ENCODE measurements around the gene ATG16L2.
"Not testable (repeated sequence)": the region's sequence is repeated elsewhere in the genome, so short reads cannot be mapped to it uniquely, and the experiment has no call there.

The ATG16L2 gene

DNA sequence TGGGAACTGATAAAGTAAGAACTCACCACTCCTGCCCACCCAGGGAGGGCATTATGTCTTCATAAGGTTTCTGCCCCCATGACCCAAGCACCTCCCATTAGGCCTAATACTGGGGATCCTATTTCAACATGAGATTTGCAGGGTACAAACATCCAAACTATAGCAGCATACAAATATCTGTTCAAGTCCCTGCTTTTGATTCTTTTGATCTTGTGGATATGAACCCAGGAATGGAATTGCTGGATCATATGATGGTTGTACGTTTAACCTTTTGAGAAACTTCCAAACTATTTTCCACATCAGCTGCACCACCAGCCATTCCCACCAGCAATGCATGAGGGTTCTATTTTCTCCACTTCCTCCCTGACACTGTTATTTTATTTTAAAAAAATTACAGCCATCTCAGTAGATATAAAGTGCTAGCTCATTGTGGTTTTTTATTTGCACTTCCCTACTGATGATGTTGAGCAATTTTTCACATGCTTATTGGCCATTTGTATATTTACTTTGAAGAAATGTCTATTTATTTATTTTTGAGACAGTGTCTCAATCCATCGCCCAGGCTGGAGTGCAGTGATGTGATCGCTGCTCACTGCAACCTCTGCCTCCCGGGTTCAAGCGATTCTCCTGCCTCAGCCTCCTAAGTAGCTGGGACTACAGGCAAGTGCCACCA, 7.1 kb upstream of the ATG16L2 start:
- DNase-seq, result no peak

DNA sequence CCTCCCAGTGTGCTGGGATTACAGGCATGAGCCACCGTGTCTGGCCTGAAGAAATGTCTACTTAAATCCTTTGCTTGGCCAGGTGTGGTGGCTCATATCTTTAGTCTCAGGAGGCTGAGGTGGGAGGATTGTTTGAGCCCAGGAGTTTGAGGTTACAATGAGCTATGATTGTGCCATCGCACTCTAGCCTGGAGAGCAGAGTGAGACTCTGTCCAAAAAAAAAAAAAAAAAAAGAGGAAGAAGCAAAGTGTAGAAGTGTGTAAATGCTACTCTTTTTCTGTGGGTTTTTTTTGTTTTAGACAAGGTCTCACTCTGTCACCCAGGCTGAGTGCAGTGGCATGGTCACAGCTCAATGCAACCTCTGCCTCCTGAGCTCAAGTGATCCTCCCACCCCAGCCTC, 6.4 kb upstream of the ATG16L2 start:
- DNase-seq, result no peak

DNA sequence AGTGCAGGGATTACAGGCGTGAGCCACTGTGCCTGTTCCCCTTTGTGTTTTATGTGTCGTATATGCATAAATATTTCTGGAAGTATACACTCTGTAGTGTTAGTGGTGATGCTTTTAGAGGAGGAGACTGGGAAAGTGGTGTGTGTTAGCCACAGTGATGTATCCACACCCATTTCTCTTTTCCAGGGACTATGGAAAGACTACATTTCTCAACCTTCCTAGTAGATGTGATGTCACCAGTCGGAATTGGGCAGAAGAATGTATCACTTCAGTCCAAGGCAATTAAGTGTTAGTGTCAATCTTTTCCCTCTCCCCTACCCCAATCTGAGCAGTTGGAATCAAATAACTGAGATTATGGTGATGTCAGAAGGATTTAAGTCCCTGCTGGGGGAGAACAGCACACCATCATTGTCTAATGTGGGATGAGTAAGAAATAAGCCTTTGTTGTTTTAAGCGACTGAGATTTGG, 5.8 kb upstream of the ATG16L2 start:
- no peak for DNase-seq

DNA sequence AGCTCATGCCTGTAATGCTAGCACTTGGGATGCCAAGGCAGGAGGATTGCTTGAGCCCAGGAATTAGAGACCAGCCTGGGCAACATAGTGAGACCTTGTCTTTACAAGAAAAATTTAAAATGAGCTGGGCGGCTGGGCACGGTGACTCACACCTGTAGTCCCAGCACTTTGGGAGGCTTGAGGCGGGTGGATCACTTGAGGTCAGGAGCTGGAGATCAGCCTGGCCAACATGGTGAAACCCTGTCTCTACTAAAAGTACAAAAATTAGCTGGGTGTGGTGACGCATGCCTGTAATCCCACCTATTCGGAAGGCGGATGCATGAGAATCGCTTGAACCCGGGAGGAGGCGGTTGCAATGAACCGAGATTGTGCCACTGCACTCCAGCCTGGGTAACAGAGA, 2.5 kb upstream of the ATG16L2 start:
- not testable (repeated sequence) for DNase-seq

DNA sequence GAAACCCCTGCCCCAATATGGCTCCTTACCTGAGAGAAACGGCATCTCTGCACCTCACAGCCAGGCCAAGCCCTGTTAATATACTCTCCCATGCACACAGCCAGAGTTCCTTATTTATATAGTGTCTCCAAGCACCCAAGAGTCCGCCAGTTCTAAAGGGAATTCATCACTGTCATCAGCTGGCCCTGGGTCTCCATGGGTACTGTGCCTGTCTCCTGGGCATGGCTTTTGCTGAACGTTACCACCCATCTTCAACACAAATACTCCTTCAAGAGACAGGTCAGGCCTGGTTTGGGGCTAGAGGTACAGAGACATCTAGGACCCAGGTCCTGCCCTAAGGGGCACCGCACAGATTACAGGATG, 1.6 kb upstream of the ATG16L2 start:
- no peak for DNase-seq

DNA sequence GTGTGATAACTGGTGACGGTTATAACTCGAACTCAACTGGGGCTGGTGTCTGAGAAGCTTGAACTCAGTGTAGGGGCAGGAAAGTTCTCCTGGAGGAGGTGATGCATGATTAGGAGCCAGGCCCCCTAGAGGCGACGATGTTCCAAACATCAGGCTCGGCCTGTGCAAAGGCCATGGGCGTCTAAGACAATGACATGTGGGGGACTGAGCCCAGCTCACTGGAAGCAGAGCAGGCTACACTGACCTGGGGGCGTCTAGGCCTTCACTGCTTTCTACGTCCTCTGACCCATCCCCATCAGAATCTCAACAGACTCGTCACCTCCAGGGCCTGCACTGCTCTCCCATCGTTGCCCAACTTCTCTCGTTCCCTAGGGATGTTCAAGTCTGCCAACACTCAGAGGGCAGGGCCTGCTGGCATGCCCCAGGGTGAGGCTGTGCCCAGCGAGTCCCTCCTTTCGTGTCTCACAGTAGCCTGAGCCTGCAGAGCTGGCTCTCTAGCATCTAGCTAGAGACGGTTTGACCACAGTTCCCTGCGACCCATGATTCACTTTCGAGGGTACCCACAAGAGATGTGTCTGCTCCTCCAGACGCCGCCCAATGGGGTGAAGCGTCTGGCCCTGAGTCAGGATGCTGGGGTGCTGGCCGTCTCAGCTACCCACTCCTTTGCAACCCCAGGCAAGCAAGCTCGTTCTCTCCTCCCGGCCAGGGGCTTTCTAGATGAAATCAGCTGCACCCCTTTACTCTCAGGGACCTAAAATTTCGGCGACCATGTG, 1.1 kb upstream of the ATG16L2 start:
- no peak for DNase-seq

DNA sequence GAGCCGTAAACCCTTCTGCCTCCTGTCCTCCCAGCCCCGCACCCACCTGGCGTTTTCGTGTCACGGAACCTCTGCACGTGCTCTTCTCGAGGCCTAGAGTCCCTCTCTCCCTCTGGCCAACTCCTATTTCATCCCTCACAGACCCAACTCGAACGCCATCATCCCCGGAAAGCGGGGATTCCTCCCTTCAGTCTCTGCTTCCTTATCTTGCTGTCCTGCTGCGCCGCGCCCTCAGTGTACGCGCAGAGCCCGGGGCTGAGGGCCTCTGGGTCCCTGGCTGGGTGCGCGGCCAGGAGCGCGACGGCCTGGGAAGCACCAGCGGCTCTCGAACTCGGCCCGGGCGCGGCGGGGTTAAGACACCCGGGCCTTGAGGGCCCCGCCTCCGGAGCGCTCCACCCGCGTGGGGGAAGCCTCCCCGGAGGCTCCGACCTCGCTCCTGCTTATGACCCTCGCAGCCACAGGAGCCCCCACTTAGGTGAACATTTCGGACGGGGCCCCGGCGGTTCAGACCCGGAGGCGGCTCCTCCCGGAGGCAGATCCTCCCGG, 398 bp upstream of the ATG16L2 start:
- DNase-seq, result no peak

DNA sequence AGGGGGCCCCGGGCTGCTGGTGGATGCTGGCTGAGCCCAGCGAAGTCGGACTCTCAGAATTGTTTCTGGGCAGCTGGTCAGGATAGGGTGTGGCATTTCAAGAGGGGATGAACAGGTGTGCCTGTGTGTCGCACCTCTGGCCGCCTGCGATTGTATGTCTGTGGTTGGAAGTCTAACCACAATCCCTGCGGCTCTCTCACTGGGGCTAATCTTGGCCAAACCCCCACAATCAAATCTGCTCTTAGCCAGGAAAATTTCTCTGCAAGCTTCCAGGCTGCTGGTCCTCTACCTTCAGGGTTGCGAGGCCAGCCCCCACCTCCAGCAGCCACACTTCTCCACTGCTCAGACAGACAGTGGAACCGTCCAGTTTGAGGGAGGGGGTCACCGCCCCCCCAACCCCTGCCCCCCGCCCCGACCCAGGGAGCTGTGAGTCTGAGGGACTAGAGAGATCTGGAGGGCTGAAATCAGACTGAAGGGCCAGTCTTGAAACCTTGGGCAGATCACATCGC, 953 bp downstream of the ATG16L2 start:
- DNase-seq, result no peak

DNA sequence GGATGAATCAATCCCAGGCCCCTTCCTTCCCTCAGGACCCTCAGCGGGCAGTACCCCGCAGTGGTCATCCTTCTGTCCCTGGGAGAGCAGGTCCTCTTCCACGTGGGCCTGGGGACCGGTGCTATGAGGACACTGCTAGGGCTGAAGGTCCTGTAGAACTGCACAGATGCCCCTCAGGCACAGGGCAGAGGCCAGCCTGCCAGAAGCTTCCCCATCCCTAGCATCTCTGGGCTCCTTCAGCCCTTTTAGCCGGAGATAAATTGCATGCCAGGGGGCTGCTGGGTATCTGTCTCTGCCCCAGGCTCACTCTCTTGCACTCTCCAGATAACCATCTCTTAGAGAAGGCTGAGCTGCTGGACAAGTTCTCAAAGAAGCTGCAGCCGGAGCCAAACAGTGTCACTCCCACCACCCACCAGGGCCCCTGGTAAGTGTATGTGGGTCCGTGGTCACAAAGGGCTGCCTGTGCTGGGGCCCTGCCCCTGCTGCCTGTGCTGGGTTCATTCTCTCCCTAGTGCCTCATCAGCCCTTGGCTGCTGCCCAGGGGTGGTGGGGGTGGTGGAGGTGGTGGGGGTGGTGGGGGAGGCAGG, 2.3 kb downstream of the ATG16L2 start:
- no peak for DNase-seq

DNA sequence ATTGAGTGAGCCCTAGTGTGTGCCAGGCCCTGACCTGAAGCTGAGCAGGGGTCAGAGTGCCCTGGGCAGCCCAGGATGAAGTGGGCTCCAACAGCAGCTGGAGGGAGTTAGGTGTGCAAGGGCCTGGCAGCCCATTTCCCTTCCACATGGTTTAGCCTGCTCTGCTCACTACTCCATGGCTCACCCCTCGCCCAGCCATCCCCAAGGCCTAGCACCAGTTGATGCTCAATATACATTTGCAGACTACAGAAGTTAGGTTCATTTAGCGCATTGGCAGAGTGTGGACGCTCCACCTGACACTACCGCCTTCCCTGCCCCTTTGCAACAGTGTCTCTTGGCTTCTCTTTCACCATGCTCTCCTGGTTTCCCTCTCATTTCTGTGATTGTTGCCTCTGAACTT, 3.8 kb downstream of the ATG16L2 start:
- no peak for DNase-seq

DNA sequence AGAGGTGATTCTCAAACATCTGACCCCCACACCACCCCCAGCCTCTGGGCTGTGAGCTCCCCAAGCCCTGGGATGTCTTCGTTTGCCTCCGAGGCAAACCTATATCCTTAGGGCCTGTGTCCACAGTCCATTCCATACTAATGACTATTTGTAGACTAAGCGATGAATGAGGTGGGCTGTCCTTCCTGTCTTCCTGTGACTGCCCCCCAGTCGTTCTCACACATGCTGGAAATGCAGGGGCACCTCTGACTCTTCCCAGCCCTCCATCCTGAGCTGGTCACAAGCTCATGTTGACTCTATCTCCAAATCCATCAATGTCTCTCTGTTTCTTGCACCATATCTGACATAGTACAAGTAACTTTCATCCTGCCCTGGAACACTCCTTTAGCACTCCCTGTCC, 4.8 kb downstream of the ATG16L2 start:
- DNase-seq, result no peak

DNA sequence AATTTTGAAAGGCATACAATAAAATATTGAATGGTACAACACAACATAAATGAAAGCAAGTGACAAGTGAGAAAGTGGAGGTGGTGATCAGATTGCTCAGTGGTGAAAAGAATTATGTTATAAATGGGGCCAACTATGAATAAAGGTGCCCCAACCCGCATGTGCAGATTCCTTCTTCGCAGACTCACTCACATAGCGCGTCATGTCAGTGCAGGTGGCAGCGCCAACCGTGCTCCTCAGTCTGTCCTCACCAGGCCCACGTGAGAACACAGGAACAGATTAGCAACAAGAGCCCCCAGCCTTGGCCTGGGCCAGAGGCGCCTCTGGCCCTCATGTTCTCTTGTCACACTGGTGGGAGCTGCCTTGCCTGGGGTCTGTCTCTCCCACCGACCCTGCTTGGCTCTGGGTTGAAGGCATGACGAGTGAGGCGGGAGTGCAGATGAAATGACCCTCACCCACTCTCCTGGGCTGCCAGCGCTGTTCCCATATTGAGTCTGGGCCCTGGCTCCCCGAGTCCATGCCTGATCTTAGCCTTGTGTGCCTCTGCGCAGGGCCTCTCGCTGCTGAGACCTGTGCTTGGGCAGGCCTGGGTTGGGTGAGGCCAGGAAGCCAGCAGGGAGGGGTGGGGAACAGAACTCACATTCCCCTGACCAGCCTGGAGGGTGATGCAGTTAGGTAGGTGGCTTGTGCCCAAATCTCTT, 6.4 kb downstream of the ATG16L2 start:
- no peak for DNase-seq

DNA sequence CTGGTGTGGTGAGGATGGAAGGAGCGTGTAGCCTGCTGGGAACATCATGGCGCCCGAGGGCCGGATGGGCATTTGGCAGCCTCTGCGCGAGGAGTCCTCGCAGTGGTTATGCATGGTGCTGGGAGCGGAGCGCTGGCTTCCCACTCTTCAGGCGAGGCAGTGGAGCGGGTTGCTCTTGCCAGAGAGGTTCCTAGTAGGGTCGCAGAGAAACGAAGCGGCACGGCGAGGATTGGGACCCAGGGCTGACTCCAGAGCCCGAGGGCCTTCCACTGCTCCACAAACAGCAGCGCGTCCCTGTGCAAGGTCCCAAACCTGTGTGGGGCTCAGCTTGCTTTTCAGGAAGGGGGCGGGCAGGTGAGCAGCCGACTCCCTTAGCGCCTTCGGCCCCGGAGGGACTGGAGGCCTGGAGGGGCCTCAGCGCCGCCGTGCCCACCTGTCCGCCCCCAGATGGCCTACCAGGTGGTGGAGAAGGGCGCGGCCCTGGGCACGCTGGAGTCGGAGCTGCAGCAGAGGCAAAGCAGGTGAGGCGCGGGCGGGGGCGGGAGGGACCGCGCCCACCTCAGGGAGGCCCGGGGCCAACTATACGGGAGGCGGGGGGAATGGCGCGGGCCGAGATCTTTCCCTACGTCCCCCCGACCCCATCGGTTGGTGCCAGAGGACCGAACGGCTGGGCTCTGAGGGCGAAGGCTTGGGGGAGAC, 7.2 kb downstream of the ATG16L2 start:
- DNase-seq, result no peak

DNA sequence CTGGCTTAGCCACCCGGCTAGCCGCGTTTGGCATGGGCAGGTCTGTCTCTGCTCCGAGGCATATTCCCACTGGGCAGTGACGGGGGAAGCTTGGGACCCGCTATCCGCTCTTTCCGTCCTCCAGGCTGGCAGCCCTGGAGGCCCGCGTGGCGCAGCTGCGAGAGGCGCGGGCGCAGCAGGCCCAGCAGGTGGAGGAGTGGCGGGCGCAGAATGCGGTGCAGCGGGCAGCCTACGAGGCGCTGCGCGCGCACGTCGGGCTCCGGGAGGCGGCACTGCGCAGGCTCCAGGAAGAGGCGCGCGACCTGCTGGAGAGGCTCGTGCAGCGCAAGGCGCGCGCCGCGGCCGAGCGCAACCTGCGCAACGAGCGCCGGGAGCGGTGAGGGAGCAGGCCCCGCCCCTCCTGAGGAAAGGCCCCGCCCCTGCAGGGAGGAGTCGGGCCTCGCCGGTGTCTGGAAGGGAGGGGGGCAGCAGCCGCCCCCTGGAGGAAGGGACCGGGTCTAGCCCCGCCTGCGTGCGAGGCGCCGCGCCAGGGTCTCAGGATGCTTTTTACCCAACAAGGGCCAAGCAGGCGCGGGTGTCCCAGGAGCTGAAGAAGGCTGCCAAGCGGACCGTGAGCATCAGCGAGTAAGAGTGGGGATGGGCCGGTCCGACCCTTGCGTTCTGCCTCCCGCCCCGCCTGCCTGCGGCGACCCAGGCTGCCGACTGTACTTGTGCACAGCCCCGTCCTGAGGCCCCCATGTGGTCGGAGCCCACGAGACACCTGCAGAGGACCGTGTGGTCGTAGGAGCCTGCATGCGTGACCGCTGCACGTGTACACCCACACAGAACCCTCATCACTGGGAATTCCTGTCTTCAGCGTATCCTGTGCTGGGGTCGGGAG, 7.9 kb downstream of the ATG16L2 start:
- DNase-seq, result peak; percentile 20 to 65

DNA sequence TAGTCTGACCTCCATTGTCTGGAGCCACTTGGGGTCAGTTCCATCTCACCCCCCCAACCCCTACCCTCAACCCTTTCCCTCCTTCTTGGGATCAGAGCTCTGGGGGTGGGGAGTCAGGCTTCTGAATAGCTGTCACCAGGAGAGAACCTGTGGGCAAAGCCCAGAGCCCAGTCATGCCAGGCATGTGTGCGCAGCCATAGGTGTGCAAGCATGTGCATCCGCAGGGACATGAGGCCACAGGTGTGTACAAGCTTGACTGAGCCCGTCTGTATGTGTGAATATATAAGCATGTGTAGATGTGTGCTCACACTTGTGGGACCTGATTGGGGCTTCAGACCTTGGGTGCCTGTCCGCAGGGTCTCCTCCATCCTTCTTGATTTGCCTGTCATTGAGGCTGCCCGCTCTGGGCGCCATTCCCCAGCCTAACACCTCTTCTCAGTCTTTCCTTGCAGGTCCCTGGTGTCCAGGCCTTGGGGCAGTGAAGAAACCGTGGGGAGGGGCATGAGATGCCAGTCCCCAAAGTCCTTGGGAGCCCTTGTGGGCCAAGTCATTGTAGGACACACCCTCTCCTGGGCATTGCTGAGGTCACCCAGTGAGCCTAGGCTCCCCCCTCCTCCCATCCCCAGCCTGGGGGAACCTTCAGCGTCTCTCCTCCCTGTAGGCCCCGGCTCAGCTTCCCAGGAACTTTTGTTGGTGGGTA, 9.0 kb downstream of the ATG16L2 start:
- no peak for DNase-seq

DNA sequence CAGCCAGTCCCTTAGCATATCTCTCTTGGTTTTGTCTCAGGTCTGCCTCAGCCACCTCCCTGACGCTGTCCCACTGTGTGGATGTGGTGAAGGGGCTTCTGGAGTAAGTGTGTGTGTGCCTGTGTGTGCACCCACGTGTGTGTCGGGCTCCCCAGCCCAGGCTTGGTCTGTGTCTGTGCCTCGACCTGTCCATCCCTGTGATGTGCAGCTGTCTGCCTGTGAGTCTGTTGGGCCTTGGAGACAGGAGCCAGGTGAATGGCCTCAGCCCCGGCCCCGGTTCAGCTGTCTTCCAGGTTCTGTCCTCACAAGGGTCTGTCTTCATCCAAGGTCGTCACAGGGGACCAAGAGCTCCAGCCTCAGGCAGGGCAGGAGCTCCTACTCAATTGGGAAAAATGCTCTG, 9.8 kb downstream of the ATG16L2 start:
- no peak for DNase-seq

DNA sequence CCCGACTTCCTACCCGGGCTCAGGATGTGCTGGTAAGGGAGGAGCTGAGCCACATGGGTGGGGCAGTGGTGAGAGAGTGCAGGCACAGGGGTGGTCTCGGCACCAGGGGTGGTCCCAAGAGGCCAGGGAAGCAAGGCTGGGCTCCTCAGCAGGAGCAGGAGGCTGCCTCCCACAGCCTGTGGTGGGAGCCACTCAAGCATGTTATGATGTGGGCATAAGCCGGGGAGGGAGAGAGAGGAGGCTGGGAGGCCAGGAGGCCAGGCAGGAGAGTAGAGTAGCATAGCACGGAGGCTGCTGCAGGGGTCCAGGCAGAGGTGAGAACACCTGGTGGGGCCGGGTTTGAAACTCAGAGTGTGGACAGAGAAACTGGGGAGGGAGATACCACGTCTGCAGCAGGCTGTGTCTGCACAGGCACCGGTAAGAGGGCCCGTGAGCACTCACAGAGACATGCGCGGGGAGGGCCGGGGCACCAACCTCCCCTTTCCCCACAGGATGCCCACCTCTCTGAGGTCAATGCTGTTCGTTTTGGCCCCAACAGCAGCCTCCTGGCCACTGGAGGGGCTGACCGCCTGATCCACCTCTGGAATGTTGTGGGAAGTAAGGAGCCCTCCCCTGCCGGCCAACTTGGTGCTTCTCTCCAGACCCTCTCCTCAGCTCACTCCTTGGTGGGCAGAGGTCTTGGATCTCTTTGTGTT, 10.7 kb downstream of the ATG16L2 start:
- DNase-seq, result no peak

DNA sequence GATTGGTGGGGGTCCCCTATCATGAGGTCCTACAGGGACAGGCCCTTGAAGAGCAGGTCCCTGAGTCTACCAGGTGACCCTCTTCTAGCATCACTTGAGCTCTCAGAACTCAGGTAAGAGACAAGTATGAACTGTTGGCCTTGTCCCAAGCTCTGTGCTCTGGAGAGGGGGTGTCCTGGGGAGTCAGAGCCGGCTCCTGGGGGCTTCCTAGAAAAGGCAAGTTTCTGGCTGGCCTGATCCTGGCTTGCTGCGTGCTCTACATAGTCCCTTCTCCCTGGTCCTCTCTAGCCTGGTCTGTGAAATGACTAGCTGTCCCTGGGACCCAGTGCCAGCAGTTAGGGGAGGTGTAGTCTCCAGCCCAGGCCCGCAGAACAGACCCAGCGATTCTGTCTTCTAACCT, 11.4 kb downstream of the ATG16L2 start:
- no peak for DNase-seq

DNA sequence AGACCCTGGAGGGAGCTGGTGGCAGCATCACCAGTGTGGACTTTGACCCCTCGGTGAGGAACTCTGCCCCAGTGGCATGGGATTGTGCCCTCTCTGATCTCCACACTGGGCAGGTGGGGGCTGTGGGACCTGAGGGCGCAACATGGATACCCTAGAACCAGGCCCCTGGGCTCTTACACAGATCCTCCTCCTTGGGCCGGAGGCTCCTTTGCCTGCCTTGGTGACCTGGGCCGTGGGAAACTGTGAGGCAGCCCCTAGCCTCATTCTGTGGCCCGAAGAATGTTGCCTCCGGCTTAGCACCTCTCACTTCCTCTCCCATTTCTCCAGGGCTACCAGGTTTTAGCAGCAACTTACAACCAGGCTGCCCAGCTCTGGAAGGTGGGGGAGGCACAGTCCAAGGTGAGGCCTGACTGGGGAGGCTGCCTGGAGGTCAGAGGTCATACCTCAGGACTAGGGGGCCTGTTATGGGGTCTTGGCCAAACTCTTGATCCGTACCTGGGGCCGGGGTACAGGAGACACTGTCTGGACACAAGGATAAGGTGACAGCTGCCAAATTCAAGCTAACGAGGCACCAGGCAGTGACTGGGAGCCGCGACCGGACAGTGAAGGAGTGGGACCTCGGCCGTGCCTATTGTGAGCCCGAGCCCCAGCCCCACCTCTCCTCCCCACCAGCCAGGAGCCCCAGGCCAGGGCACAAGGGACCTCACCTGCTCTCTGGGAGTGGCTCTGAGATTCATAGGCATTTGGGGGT, 12.2 kb downstream of the ATG16L2 start:
- no peak for DNase-seq
